ENCODE data around the gene FBL. TPM values are rescaled to one million over a fixed set of nuclear protein-coding genes. Genes with fewer than 3 reads are reported as not detected.

The FBL gene
- total and polyA plus RNA-seq, 10 of the 15 experiments (the other 5 are each of a cell fraction or from before 2014, with no cell fraction given) = 156 to 1,083 (median 478) TPM

DNA sequence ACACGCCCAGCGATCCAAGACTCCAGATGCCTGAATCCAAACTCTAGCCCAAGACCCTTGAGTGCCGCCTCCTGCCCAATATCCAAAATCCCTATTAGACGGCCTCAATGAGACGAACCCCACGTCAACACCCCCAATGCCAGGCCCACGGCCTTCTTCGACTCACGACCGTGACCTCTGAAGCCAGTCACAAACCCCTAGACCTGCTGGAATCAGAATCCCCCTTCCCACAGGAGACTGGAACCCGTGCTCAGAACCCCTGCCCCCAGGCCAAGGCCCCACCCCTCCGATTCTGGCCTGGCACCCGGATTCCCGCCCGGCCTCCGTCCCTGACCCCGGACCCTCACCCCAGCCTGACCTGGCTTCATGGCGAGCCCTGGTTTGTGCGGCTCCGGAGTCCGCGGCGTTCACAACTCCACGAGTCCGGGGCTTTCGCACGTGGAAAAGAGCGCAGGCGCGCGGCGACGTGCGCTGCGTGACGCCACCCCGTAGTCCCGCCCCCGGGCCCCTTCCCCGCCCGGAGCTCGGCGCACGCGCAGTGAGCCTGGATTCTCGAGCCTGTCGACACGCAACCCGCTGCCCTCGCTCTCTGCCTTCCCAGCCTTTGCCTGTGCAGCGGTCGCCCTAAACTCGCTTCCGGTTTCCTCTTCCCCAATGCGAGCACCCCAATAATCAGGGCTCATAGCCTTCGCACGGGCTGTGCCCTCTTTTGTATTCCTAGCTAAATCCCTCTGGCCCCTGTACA lies at the start of gene FBL (continued):
- TF ChIP-seq, protein P1, sequence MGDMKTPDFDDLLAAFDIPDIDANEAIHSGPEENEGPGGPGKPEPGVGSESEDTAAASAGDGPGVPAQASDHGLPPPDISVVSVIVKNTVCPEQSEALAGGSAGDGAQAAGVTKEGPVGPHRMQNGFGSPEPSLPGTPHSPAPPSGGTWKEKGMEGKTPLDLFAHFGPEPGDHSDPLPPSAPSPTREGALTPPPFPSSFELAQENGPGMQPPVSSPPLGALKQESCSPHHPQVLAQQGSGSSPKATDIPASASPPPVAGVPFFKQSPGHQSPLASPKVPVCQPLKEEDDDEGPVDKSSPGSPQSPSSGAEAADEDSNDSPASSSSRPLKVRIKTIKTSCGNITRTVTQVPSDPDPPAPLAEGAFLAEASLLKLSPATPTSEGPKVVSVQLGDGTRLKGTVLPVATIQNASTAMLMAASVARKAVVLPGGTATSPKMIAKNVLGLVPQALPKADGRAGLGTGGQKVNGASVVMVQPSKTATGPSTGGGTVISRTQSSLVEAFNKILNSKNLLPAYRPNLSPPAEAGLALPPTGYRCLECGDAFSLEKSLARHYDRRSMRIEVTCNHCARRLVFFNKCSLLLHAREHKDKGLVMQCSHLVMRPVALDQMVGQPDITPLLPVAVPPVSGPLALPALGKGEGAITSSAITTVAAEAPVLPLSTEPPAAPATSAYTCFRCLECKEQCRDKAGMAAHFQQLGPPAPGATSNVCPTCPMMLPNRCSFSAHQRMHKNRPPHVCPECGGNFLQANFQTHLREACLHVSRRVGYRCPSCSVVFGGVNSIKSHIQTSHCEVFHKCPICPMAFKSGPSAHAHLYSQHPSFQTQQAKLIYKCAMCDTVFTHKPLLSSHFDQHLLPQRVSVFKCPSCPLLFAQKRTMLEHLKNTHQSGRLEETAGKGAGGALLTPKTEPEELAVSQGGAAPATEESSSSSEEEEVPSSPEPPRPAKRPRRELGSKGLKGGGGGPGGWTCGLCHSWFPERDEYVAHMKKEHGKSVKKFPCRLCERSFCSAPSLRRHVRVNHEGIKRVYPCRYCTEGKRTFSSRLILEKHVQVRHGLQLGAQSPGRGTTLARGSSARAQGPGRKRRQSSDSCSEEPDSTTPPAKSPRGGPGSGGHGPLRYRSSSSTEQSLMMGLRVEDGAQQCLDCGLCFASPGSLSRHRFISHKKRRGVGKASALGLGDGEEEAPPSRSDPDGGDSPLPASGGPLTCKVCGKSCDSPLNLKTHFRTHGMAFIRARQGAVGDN (IDR thresholded peaks at IDR 0.05) = peak; percentile 82
- TF ChIP-seq, protein P2, sequence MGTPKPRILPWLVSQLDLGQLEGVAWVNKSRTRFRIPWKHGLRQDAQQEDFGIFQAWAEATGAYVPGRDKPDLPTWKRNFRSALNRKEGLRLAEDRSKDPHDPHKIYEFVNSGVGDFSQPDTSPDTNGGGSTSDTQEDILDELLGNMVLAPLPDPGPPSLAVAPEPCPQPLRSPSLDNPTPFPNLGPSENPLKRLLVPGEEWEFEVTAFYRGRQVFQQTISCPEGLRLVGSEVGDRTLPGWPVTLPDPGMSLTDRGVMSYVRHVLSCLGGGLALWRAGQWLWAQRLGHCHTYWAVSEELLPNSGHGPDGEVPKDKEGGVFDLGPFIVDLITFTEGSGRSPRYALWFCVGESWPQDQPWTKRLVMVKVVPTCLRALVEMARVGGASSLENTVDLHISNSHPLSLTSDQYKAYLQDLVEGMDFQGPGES (IDR thresholded peaks at IDR 0.05) = no peak
- TF ChIP-seq, protein P3, sequence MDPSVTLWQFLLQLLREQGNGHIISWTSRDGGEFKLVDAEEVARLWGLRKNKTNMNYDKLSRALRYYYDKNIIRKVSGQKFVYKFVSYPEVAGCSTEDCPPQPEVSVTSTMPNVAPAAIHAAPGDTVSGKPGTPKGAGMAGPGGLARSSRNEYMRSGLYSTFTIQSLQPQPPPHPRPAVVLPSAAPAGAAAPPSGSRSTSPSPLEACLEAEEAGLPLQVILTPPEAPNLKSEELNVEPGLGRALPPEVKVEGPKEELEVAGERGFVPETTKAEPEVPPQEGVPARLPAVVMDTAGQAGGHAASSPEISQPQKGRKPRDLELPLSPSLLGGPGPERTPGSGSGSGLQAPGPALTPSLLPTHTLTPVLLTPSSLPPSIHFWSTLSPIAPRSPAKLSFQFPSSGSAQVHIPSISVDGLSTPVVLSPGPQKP (IDR thresholded peaks at IDR 0.05; ENCODE audit: low read depth, low read length) = peak; percentile 31; the same call in 1 of the 2 replicates
- no peak for TF ChIP-seq IRF4 (IDR thresholded peaks at IDR 0.05; ENCODE audit: low read depth, low read length)
- TF ChIP-seq, protein P4, sequence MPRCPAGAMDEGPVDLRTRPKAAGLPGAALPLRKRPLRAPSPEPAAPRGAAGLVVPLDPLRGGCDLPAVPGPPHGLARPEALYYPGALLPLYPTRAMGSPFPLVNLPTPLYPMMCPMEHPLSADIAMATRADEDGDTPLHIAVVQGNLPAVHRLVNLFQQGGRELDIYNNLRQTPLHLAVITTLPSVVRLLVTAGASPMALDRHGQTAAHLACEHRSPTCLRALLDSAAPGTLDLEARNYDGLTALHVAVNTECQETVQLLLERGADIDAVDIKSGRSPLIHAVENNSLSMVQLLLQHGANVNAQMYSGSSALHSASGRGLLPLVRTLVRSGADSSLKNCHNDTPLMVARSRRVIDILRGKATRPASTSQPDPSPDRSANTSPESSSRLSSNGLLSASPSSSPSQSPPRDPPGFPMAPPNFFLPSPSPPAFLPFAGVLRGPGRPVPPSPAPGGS (IDR thresholded peaks at IDR 0.05; ENCODE audit: borderline replicate concordance, insufficient read depth, low read depth, low read length, poor library complexity, severe bottlenecking) = no peak
- TF ChIP-seq JUNB (IDR thresholded peaks at IDR 0.05) = no peak
- TF ChIP-seq YY1 (IDR thresholded peaks at IDR 0.05; ENCODE audit: low read depth, low read length) = peak; percentile 61; the same call in 1 of the 2 replicates
- TF ChIP-seq BMI1 (IDR thresholded peaks at IDR 0.05; ENCODE audit: borderline replicate concordance) = no peak
- no peak for TF ChIP-seq EED (IDR thresholded peaks at IDR 0.05; ENCODE audit: low read depth)
- TF ChIP-seq POU2F2 (IDR thresholded peaks at IDR 0.05; ENCODE audit: borderline replicate concordance, low read depth, low read length) = 0 out of 3 replicates have a peak, but pooled peaks have one; percentile 53
- TF ChIP-seq SUZ12 (IDR thresholded peaks at IDR 0.05; ENCODE audit: unreplicated experiment) = no peak
- no peak for TF ChIP-seq SIX5 (IDR thresholded peaks at IDR 0.05; ENCODE audit: low read depth, low read length, severe bottlenecking)
- TF ChIP-seq, protein P5, sequence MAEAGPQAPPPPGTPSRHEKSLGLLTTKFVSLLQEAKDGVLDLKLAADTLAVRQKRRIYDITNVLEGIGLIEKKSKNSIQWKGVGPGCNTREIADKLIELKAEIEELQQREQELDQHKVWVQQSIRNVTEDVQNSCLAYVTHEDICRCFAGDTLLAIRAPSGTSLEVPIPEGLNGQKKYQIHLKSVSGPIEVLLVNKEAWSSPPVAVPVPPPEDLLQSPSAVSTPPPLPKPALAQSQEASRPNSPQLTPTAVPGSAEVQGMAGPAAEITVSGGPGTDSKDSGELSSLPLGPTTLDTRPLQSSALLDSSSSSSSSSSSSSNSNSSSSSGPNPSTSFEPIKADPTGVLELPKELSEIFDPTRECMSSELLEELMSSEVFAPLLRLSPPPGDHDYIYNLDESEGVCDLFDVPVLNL (IDR thresholded peaks at IDR 0.05; ENCODE audit: low read depth, low read length) = no peak; the same call in 1 of the 2 replicates
- TF ChIP-seq CHD4 (IDR thresholded peaks at IDR 0.05) = no peak
- peak; percentile 97 for TF ChIP-seq MXI1 (IDR thresholded peaks at IDR 0.05; ENCODE audit: low read depth, low read length)
- TF ChIP-seq SPI1 (IDR thresholded peaks at IDR 0.05; ENCODE audit: borderline replicate concordance, insufficient read depth, low read depth, low read length) = peak; percentile 45; the same call in 1 of the 2 replicates
- TF ChIP-seq SMAD5 (IDR thresholded peaks at IDR 0.05; ENCODE audit: low read depth) = peak; percentile 88
- TF ChIP-seq TCF3 (IDR thresholded peaks at IDR 0.05; ENCODE audit: borderline replicate concordance, insufficient read depth, low read depth, low read length) = no peak
- TF ChIP-seq FOXK2 (IDR thresholded peaks at IDR 0.05) = no peak
- peak; percentile 87 for TF ChIP-seq NRF1 (conservative IDR thresholded peaks at IDR 0.05; ENCODE audit: low read depth, low read length)
- TF ChIP-seq ZNF217 (IDR thresholded peaks at IDR 0.05) = no peak

All from GM12878 (cell line).